Natural killer cell treated with Interleukin-12 subunit alpha and Interleukin-12 subunit beta and Interleukin-15 and Interleukin-18, amount 100 ng/mL, for 72 hours (primary cell): Measurements from ENCODE around the gene RASGRF1. TPM values are rescaled to one million over a fixed set of nuclear protein-coding genes. Genes with fewer than 3 reads are reported as not detected.
"Not testable (repeated sequence)": the region's sequence is repeated elsewhere in the genome, so short reads cannot be mapped to it uniquely, and the experiment has no call there.

Experiments
- ATAC-seq, 2 donors: fragments of 150-1000 bp; cut with Tn5 transposase in 1 of 2; sonication (Bioruptor Pico), chemical (Tn5 transposase) in 1 of 2; 2 replicates each; pipeline ENCODE4 v1.10.0; 2021
- DNase-seq: peaks from one replicate; pipeline ENCODE4 v3.0.0; 2022; ENCODE audit warnings: low spot score
- H3K27ac Mint-ChIP-seq, 2 donors: 1 replicate in 1 of 2; 2 replicates in 1 of 2; pipeline ENCODE4 v1.8.0; 2022; ENCODE audit warnings: mixed read lengths in 2 of 2, mild to moderate bottlenecking in 1 of 2, moderate library complexity in 1 of 2
- H3K27me3 Mint-ChIP-seq, 2 donors: 1 replicate in 1 of 2; 2 replicates in 1 of 2; pipeline ENCODE4 v1.8.0; 2022; ENCODE audit warnings: mixed read lengths in 2 of 2
- H3K36me3 Mint-ChIP-seq: one replicate; pipeline ENCODE4 v1.8.0; 2022; ENCODE audit warnings: mixed read lengths
- H3K4me1 Mint-ChIP-seq, 2 donors: 1 replicate in 1 of 2; 2 replicates in 1 of 2; pipeline ENCODE4 v1.8.0; 2022; ENCODE audit warnings: low read depth in 2 of 2, mixed read lengths in 2 of 2, mild to moderate bottlenecking in 1 of 2
- H3K4me3 Mint-ChIP-seq: one replicate; pipeline ENCODE4 v1.8.0; 2022; ENCODE audit warnings: mixed read lengths
- H3K9me3 Mint-ChIP-seq: 2 replicates; pipeline ENCODE4 v1.8.0; 2022; ENCODE audit warnings: mixed read lengths
- total RNA-seq, 2 donors: library from RNA; stranded (reverse); gene quantifications; one replicate each; pipeline ENCODE4 v1.2.3, GENCODE V29; 2022

The RASGRF1 gene
- total RNA-seq, 2 donors from 2014 or later = 0.11 TPM; not detected in 1

DNA sequence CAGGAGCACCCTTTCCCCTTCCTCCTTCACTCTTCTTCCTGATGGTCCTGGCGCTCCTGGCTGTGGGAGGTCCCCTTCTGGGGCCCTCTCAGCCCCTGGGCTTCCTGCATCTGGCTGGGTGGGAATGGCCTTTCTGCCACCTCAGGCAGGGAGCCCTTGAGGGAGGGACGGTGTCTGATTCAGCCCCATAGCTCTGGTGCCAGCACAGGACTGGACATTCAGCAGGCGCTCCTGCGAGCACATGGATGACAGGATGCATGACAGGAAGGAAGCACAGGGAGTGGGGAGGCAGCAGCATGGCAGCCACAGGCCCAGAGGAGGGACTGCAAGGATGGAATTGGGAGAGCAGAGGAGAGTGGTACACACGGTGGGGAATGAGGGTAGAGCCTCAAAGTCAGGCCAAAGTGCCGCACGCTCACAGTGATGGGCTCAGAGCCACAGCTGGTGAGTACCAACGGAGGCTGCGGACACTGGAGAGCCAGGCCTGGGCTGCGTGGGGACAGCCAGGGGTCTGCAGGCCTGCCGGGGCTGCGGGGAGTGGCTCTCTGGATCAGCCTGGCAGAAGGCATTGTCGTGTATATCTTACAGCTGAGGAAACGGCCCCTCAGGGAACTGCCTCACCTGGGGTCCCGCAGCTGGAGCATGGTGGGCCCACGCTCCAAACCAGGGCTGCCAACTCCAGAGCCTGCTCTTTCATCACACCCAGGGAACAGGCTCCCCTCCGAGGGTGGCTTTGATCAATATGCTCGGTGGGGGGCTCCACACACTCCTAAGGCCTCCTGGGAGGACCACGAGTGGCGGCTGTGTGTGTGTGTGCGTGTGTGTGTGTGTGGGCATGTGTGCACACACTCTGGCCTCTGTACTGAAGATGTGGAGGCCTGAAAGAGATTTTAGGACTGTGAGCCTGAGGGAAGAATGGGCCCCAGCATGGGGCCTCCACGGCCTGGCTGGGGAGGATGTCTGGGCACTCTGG is 94.4 kb downstream of the RASGRF1 start:
- H3K27me3 Mint-ChIP-seq = no peaks in the 10 kb centered on the region
- no peak for DNase-seq
- ATAC-seq = no peak
- no peaks in the 10 kb centered on the region for H3K9me3 Mint-ChIP-seq
- no peak overlapping the region for H3K4me3 Mint-ChIP-seq
- H3K4me1 Mint-ChIP-seq = peaks cover 5 to 7% of the 10 kb centered on the region in 2 donors
- no peak overlapping the region for H3K27ac Mint-ChIP-seq
- no peaks in the 10 kb centered on the region for H3K36me3 Mint-ChIP-seq

DNA sequence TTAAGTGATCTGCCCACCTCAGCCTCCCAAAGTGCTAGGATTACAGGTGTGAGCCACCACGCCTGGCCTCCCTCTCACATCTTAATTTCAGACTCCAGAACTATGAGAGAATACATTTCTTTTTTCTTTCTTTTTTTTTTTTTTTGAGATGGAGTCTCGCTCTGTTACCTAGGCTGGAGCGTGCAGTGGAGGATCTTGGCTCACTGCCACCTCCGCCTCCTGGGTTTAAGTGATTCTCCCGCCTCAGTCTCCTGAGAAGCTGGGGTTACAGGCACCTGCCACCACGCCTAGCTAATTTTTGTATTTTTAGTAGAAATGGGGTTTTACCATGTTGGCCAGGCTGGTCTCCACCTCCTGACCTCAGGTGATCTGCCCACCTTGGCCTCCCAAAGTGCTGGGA is 95.4 kb downstream of the RASGRF1 start:
- not testable (repeated sequence) for H3K9me3 Mint-ChIP-seq, ATAC-seq, H3K4me1 Mint-ChIP-seq, H3K36me3 Mint-ChIP-seq, H3K27me3 Mint-ChIP-seq, DNase-seq, H3K4me3 Mint-ChIP-seq, H3K27ac Mint-ChIP-seq

DNA sequence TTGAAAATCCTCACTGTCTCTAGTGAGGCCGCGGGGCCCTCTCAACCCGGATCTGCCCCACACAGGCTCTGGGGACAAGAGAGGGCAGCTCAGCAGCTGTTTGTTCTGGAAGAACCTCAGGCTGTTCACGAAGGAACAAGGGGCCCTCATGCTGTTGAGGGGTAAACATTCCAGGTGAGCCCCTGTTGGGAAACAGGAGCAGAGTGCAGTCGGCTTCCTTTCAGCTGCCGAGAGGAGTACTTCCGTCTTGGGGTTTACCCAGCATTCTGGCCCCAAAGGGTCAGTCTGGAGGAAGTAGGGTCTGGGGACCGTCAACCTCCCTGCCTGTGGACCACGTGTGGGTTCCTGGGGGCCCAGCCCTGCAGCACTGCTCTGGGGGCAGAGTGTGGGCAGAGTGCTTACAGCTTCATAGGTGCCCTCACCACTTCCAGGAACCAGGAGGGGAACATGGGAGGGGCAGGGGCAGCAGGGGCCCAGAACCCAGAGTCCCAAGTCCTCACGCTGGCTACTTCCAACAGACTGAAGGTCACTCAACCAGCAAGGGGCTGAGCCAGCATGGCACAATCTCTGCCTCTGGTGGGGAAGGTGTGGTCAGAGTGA is 96.5 kb downstream of the RASGRF1 start:
- no peak overlapping the region for H3K27ac Mint-ChIP-seq

DNA sequence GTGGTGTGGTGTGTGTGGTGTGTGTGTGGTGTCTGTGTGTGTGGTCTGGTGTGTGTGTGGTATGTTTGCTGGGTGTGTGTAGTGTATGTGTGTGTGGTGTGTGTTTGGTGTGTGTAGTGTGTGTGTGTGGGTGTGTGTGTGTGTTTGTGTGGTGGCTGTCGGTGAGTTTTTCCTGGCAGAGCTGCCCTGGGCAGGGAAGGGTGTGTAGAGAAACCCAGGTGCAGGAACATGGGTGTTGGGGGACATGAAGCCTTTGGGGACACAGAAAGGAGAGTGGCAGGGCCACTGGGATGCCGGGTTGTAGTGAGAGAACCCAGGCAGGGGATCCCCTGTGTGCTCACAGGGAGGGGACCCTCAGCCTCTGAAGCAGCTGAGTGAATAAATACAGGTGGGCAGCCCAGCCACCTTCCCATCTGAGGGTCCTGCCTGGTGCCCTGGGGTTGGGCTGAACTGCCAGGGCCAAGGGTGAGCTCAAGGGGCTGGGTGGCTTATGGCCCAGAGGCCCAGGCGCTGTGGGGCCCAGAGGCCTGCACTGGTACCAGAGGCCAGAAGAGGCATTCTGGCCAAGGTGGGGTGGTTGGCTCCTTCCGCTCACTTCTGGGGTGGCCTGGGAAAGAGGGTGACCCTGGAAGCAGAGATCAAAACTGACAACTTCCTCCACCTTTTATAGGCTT is 97.2 kb downstream of the RASGRF1 start:
- Mint-ChIP-seq H3K27ac (no peak overlapping the region), H3K4me3 (no peak overlapping the region)

More for the DNA sequence above, 96.5 kb downstream of the RASGRF1 start:
- no peak for DNase-seq
- Mint-ChIP-seq H3K27me3 (no peaks in the 10 kb centered on the region), H3K4me3 (no peak overlapping the region), H3K36me3 (no peaks in the 10 kb centered on the region), H3K4me1 (peaks cover 5 to 7% of the 10 kb centered on the region in 2 donors), H3K9me3 (no peaks in the 10 kb centered on the region)
- ATAC-seq = no peak

DNA sequence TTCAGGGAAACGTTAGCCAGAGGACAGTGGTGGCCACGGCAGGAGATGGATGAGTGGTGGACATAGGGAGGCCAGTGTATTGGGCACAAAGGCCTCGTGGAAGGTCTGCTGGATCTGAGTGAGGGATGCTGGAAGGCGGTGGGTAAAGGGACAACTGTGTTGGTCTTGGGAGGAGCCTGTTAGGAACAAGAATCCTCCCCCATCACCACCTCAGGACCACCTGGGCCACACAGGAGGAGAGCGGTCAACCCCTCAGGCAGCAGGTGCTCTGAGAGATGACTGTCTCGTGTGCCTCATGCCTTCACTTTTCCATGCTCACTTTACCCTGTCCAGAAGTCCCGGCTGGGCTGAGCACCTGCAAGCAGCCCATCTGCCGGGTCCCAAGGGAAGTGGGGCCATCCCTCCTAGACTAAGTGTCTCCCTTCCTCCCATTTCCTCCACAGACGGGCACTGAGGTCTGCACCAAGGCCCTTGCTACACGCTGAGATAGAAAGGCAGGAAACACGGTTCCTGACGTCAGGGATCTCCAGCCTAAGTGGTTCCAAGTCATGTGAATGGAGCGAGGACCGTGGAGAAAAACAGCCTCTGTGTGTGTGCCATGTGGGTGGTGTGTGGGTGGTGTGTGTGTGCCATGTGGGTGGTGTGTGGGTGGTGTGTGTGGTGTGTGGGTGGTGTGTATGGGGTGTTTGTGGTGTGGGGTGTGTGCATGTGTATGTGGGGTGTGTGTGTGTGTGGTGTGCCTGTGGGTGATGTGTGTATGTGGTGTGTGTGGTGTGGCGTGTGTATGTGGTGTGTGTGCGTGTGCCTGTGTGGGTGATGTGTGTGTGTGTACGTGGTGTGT is 97.9 kb downstream of the RASGRF1 start:
- H3K9me3 Mint-ChIP-seq = no peaks in the 10 kb centered on the region
- H3K4me3 Mint-ChIP-seq = no peak overlapping the region
- no peaks in the 10 kb centered on the region for H3K36me3 Mint-ChIP-seq
- peaks cover 5 to 7% of the 10 kb centered on the region in 2 donors for H3K4me1 Mint-ChIP-seq
- no peak for DNase-seq
- no peak for ATAC-seq
- H3K27me3 Mint-ChIP-seq = peaks cover 7% of the 10 kb centered on the region in 2 donors
- no peak overlapping the region for H3K27ac Mint-ChIP-seq

More for the DNA sequence above, 97.2 kb downstream of the RASGRF1 start:
- Mint-ChIP-seq H3K27me3 (peaks cover 0 to 1% of the 10 kb centered on the region in 2 donors), H3K36me3 (no peaks in the 10 kb centered on the region), H3K4me1 (peaks cover 5 to 7% of the 10 kb centered on the region in 2 donors), H3K9me3 (no peaks in the 10 kb centered on the region)
- DNase-seq = no peak
- ATAC-seq = no peak

DNA sequence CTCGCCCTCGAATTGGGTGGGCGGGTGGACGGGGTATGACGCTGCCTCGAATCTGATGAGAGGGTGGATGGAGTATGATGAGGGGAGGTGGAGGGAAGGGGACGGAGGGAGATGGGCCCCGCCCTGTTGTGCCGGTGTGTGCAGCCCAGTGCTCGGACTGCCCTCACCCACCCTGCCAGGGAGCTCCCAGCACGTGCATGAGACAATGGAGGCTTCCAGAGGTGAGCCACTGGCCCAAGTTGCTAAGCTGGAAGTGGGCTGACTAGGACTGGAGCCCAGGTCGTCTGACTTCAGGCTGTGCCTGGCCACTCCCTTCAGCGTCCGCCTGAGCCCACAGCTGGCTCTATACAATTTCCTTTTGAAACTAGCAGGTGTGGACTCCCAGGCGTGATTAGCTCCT is 98.7 kb downstream of the RASGRF1 start:
- no peak for ATAC-seq
- peaks cover 5 to 7% of the 10 kb centered on the region in 2 donors for H3K4me1 Mint-ChIP-seq
- H3K4me3 Mint-ChIP-seq = no peak overlapping the region
- no peaks in the 10 kb centered on the region for H3K9me3 Mint-ChIP-seq
- H3K27me3 Mint-ChIP-seq = peaks cover 9 to 10% of the 10 kb centered on the region in 2 donors
- H3K27ac Mint-ChIP-seq = no peak overlapping the region
- H3K36me3 Mint-ChIP-seq = no peaks in the 10 kb centered on the region
- no peak for DNase-seq

DNA sequence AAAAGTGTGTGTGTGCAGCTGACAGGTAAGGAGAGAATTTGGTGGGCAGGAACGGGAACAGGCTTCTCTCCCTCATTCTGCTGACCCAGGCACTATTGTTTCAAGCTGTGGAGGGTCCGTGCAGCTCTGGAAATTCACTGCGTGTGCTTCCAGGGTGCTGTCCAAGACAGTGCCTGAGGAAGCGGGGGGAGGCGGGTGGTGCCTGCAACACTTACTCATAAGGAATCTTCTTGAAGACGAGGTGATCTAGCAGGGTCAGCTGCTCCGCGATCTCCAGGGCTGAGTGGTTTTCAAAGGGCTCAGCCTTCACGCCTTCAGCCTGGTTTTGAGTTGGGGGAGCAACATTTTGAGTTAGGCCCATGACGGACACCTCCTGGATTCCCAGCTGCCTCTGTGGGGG is 99.1 kb downstream of the RASGRF1 start:
- H3K4me1 Mint-ChIP-seq = peaks cover 5 to 7% of the 10 kb centered on the region in 2 donors
- H3K36me3 Mint-ChIP-seq = no peaks in the 10 kb centered on the region
- H3K9me3 Mint-ChIP-seq = no peaks in the 10 kb centered on the region
- H3K27ac Mint-ChIP-seq = no peak overlapping the region
- H3K4me3 Mint-ChIP-seq = no peak overlapping the region
- H3K27me3 Mint-ChIP-seq = peaks cover 9 to 10% of the 10 kb centered on the region in 2 donors
- ATAC-seq (no peak), DNase-seq (no peak)

DNA sequence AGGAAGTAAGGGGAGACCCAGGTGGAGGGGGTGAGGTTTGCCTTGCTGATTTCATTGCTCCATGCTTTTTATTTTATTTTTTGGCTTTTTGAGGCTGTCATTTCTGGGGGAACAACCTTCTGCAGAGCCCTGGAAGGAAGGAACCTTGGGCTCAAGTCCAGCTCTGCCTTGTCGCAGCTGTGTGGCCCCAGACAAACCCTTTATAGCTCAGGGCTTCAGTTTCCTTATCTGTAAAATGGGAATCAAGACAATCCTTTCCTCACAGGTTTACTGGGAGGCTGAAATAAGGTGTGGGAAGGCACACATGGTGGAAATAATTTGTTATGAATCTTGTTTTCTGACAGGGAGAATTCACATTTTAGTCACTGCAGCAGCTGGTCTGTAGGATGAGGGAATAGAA is 100.3 kb downstream of the RASGRF1 start:
- H3K4me1 Mint-ChIP-seq = peaks cover 5 to 7% of the 10 kb centered on the region in 2 donors
- H3K27me3 Mint-ChIP-seq = peaks cover 9 to 10% of the 10 kb centered on the region in 2 donors
- ATAC-seq = no peak
- H3K4me3 Mint-ChIP-seq = no peak overlapping the region
- DNase-seq = no peak
- no peak overlapping the region for H3K27ac Mint-ChIP-seq
- H3K36me3 Mint-ChIP-seq = no peaks in the 10 kb centered on the region
- H3K9me3 Mint-ChIP-seq = no peaks in the 10 kb centered on the region

DNA sequence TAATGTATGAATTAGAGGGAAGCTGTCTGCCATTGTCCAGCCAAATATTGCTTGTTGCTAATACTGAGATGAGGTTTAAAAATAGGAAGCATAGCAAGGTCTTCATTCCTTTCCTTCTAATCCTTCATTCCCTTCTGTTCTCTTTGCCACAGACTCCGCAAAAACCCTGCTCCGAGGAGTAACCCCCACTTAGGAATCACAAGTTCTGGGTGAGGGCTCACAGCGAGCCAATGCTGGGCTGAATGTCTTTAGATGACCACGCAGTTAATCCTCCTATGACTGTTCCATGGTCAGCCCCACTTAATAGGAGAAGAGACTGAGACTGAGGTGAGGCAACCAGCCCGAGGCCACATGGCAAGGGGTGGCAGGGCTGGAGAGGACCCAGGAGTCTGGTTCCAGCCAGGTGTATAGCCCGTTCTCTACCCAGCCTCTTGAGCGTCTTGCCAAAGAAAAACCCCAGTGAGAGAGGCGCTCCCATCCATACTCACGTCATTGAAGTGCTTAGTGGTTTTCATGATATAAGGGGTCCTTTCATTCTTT is 100.8 kb downstream of the RASGRF1 start:
- ATAC-seq (no peak), DNase-seq (no peak)
- Mint-ChIP-seq H3K4me1 (peaks cover 5 to 7% of the 10 kb centered on the region in 2 donors), H3K36me3 (no peaks in the 10 kb centered on the region), H3K27ac (no peak overlapping the region), H3K27me3 (peaks cover 9 to 10% of the 10 kb centered on the region in 2 donors), H3K9me3 (no peaks in the 10 kb centered on the region), H3K4me3 (no peak overlapping the region)

DNA sequence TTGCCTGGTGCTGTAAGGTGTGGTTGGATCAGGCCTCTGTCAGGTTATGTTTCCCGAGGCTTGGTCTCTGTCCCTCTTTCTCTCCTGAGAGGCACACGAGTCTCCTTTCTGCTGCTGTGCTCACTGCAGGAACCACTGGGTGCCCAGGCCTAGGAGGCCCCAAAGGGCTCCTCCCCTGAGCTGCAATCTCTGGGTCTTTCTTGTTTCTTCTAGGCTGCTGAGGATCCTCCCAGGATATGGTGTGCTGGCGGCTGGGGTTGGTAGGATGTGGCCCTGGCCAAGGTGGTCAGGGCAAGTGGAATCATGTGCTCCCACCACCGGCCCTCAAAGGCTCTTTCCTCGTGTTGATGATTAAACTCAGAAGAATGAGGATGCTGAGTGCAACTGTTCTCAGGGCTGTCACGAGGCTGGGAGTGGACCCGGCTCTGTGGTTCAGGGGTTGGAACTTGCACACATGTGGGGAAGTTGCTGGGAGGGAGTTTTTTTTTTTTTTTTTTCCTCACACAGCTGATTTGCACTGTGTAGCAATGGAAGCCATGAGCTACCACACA is 102.1 kb downstream of the RASGRF1 start:
- peak in 1 of 2 donors; percentile 7 for ATAC-seq
- Mint-ChIP-seq H3K27ac (no peak overlapping the region), H3K4me1 (peaks cover 5 to 7% of the 10 kb centered on the region in 2 donors), H3K27me3 (peaks cover 12 to 17% of the 10 kb centered on the region in 2 donors), H3K36me3 (no peaks in the 10 kb centered on the region), H3K4me3 (no peak overlapping the region), H3K9me3 (no peaks in the 10 kb centered on the region)
- no peak for DNase-seq

DNA sequence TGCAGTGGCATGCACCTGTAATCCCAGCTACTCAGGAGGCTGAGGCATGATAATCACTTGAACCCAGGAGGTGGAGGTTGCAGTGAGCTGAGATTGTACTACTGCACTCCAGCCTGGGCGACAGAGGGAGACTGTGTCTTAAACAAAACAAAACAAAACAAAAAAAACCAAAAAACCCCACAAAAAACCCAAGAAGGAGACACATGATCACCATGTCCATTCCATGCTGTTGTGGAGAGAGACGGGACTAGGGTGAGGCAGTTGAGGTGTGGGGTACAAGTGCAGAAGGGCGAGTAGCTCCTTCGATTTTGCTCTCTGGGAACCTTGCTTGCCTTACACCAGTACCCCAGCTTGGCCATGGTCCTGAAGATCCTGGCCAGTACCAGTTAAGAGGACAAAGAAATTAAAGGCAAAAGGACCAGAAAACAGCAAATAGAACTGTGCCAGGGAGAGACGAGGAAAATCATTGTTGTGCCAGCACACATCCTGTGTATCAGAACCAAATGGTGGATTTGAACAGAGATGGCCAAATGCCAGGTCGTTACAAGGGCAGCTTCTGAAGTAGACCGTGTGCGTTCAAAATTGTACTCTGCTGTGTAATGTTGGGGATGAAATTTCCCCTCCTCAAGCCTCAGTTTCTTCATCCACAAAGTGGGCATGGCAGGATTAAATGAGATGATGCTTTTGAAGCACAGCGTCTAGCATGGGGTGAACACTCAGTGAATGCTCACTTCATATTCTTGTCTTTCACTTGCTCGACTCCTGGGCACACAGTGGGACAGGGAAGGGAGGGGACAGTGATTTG is 102.8 kb downstream of the RASGRF1 start:
- Mint-ChIP-seq H3K27me3 (peaks cover 12 to 17% of the 10 kb centered on the region in 2 donors), H3K9me3 (no peaks in the 10 kb centered on the region), H3K36me3 (no peaks in the 10 kb centered on the region), H3K4me1 (peaks cover 0 to under 1% of the 10 kb centered on the region in 2 donors), H3K4me3 (no peak overlapping the region), H3K27ac (no peak overlapping the region)
- DNase-seq (no peak), ATAC-seq (no peak)

DNA sequence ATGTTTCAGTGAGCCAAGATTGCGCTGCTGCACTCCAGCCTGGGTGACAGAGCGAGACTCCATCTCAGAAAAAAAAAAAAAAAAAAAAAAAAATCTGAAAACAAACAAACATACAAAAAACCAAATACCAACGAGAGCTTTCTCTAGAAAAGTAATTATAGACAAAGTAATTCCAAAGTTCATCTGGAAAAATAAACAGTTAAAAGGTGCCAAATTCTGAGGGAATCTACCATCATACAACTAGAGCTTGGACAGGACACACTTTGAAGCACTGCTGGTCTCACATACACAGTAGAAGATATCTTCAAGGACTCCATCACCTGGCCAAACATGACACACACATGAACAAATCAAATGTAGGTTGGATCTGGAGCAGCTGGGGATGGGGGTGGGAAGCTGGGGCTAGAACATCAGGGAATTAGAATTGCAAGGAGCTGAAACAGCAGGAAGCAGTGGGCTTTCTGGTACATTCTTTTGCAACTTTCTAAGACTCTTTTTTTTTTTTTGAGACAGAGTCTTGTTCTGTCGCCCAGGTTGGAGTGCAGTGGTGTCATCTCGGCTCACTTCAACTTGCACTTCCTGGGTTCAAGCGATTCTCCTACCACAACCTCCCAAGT is 104.6 kb downstream of the RASGRF1 start:
- Mint-ChIP-seq H3K27ac (no peak overlapping the region), H3K27me3 (peaks cover 12 to 17% of the 10 kb centered on the region in 2 donors)

More for the DNA sequence above, 104.6 kb downstream of the RASGRF1 start:
- Mint-ChIP-seq H3K4me1 (no peaks in the 10 kb centered on the region), H3K9me3 (no peaks in the 10 kb centered on the region), H3K4me3 (no peak overlapping the region), H3K36me3 (no peaks in the 10 kb centered on the region)
- DNase-seq (no peak), ATAC-seq (no peak)
